Stimulated activated CD8-positive, alpha-beta memory T cell treated with anti-CD3 and anti-CD28 coated beads, Interleukin-4, amount 100 ng/mL, for 4 hours (primary cell): Measurements from ENCODE around the gene SECISBP2.
"Not testable (repeated sequence)": the region's sequence is repeated elsewhere in the genome, so short reads cannot be mapped to it uniquely, and the experiment has no call there.

ENCODE experiments used
- DNase-seq, 2 donors: peaks; one replicate each; pipeline ENCODE4 v3.0.0-alpha.2; 2020; ENCODE audit warnings: low read depth in 2 of 2, low spot score in 1 of 2

The SECISBP2 gene

DNA sequence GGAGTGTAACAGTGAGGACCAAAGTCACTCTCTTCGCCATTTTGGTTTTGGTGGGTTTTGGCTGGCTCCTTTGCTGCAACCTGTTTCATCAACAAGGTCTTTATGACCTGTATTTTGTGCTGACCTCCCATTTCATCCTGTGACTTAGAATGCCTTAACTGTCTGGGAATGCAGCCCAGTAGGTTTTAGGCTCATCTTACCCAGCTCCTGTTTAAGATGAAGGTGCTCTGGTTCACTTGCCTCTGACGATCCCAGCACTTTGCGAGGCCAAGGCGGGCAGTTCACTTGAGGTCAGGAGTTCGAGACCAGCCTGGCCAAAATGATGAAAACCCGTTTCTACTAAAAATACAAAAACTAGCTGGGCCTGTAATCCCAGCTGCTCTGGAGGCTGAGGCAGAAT, 9.1 kb upstream of the SECISBP2 start:
- DNase-seq: no peak

DNA sequence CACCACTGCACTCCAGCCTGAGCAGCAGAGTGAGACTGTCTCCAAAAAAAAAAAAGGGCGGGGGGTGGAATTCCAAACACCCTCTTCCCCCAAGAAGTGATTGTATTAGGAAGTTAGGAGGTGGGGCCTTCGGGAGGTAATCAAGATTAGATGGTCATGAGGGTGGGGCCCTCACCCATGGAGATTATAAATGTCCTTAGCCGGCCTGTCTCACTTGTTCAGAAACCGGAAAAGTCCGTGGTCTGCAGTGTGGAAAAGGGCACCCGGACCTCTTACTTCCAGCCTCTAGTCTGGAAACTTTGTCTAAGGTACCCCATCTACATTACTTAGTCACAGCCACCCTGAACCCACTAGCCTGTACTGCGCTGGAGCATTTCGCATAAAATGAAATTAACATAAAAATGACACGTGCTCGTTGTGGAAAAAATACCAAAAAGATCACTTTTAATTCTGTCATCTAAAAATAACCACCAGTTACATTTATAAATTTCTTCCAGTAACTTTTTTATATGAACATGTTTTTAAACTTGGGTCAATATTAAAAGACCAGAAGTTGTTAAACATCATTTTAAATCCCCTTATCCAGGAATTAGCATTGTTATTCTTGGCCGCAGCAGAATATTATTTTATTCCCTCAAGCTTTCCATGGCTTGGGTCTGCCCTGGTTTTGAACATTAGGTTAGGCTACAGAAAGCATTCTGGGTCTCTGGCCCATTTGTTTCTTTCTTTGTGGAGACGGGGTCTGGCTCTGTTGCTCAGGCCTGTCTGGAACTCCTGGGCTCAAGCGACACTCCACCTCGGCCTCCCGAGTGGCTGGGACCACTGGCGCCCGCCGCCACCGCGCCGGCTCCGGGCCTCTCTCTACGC, 8.5 kb upstream of the SECISBP2 start:
- no peak for DNase-seq

DNA sequence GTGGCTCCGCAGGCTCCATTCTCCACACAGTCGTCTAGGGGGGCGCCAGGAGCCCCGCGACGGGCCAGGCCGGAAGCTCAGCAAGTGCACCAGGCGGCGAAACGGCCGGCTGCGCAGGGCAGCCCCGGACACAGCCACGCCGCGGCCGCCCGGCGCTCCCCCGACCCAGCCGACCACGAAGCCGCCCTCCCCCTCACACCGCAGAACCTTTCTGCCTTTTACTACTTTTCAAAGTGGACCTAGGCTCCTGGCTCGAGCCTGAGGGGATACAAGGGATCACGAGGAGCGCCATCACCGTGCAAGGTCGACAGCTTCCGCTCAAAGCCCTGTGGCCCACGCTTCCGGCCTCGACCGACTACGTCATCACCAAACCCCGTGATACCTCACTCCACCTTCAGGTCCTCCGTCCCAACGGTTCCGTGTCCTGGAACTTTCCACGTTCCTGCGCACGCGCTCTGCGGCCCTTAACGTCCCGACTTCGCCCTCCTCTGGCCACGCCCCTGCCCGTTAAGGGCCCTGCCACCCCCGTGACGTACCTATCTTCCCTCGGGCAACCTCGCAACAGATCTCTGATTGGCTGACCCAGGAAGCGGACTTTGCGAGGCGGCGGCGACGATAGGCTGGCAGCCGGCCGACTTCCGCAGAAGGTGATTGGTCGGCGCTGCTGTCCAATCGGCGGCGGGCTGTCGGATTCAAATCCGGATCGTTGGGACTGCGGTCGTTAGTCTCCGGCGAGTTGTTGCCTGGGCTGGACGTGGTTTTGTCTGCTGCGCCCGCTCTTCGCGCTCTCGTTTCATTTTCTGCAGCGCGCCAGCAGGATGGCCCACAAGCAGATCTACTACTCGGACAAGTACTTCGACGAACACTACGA, 7.6 kb upstream of the SECISBP2 start, which contains the start of gene CKS2:
Gene CKS2 (plus strand): TSS at position 721 of the 871 bp plus-strand sequence. CDS start 98 bp downstream, at position 819.
- peak; percentile 99 to 100 for DNase-seq

- no peak for DNase-seq
Observed at GRCh38 chr9:89311346-89312221, 6.7 kb upstream of the SECISBP2 start.

DNA sequence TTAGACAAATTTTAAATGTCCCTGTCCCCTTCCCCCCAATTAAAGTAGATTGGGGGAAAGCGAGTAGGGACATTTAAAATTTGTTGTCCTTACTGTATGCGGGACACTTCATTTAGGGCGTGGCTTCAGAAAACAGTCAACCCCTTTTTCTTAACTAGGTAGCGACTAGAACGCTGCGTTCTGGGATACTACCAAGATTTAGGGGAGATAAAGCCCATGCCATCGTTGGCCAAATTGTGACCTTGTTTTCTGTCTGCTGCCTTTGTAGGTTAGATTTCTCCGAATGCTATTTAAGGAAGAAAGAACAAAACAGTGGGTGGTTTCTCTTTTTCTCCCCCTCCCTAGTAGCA, 6.1 kb upstream of the SECISBP2 start:
- DNase-seq: no peak

GRCh38 chr9:89313842-89314241, 4.5 kb upstream of the SECISBP2 start:
- DNase-seq: no peak

GRCh38 chr9:89314955-89315354, 3.3 kb upstream of the SECISBP2 start:
- DNase-seq: no peak

DNA sequence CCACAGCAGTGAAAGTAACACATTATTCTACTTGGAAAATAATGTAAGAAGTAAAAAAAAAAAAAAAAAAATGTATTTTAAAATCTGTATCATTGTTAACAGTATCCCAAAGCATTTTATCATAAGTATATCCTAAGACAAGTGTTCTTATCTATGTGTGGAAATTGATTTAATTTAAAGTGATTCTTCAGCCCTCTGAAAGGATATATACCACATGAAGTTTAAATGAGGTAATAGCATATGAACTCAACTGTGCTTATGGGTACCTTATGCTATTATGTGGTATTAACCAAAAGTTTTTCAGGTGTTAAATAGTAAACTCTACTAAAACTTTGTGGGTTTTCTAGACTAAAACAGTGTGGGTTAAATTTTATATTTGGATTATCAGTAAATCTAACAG, 2.8 kb upstream of the SECISBP2 start:
- no peak for DNase-seq

DNA sequence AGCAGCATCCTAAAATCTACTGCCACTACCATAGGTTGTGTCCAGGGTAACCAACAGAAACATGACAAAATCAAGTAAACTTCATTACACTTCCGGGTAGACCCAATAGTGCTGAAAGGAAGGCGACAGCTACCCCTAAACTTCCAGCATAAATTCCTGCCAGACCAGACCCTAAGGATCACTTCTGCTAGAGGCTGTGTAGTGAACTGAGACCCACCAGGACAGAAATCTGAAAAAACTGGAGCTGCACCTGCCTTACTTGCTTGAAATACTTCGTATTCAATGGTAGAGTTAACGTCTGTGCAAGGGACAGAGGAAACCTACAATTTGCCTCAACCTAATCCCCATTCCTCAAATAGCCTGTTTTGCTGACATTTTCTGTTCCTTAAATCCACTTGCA, 1.0 kb upstream of the SECISBP2 start:
- DNase-seq: no peak

DNA sequence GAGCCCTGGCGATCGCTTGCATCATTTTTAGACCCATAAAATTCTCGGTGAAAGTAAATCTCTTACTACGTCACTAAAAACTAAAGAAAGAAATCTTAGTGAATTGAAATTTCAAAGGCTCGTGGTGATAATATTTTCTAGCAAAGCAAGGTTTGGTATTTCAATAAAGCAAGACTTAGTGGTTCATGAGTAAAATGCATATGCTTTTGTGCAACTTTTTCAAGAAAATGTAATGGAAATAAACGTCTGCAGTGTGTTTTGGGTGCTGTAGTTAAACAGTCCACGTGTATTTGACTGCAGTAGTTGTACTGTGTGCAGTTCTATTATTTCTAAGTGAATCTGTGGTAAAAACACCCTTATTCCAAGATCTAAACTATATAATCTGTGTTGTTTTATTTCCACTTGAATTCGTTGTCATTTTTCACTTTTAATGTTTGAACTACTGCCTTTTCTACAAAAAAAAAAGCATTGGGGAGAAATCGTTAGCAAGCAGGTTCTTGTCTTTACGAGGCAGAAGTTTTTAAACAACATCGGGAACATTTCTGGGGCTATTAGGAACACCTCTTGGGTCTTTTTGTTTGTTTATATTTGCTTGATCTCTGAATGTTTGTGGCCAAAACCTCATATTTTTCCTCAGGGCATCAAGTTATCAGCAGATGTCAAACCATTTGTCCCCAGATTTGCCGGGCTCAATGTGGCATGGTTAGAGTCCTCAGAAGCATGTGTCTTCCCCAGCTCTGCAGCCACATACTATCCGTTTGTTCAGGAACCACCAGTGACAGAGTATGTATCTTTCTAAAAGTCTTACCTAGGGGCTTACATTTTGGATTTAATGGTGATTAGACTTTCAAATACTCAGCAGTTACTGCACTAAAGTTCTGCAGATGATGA, 960 bp downstream of the SECISBP2 start:
- DNase-seq: no peak

- no peak for DNase-seq
Observed at GRCh38 chr9:89323390-89323789, 5.1 kb downstream of the SECISBP2 start.

- no peak for DNase-seq
Observed at GRCh38 chr9:89325733-89326132, 7.4 kb downstream of the SECISBP2 start.

- no peak for DNase-seq
Observed at GRCh38 chr9:89328064-89328463, 9.8 kb downstream of the SECISBP2 start.

- no peak for DNase-seq
Observed at GRCh38 chr9:89329917-89330316, 11.6 kb downstream of the SECISBP2 start.

- no peak for DNase-seq
Observed at GRCh38 chr9:89330513-89330912, 12.2 kb downstream of the SECISBP2 start.

DNA sequence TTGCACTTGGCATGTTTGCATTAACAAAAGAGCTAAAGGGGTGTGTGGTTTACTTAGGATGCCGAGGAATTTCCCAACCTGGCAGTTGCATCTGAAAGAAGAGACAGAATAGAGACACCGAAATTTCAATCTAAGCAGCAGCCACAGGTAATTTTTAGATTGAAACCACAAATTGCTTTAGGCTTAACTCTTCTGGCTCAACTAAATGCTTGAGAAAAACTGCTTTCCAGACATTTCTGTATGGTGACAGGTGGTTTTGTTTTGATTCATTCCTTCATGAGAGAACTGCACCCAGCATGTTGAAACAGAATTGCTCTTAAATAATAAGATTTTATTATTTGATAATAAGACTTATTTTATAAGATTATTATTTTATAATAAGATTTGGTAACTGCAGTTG, 21.5 kb downstream of the SECISBP2 start:
- DNase-seq: no peak

DNA sequence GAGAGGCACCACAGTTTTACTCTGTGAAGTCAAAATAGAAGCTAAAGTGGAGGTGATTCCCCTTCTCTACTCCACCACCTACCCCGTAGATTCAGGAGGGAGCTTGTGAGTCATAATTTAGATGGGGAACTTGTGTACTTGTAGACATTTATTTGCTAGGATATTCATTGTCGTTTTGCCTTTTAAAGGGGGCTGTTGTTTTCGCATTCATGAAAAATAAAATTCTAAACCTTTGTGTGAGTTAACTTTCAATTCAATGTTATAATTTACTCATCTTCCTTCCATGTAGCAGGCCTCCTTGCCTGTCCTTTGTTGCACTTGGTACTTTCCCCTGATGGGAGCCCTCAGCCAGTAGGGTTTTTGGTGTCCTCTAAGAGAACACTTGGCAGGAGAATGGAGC, 22.0 kb downstream of the SECISBP2 start:
- no peak for DNase-seq

GRCh38 chr9:89342213-89342612, 23.9 kb downstream of the SECISBP2 start:
- DNase-seq: no peak

GRCh38 chr9:89342948-89343347, 24.6 kb downstream of the SECISBP2 start:
- no peak for DNase-seq

DNA sequence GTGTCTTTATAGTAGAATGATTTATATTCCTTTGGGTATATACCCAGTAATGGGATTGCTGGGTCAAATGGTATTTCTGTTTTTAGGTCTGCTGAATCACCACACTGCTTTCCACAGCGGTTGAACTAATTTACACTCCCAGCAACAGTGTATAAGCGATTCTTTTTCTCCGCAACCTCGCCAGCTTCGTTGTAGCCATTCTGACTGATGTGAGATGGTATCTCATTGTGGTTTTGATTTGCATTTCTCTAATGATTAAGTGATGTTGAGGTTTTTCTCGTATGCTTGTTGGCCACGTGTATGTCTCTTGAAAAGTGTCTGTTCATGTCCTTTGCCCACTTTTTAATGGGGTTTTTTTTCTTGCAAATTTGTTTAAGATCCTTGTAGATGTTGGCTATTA, 25.5 kb downstream of the SECISBP2 start:
- not testable (repeated sequence) for DNase-seq
